Nephron (organoid): Measurements from ENCODE around the gene TAS1R1.

Experiments used
- H3K27ac Mint-ChIP-seq, 3 experiments: 2 replicates each; pipeline ENCODE4 v1.8.0; 2020; ENCODE audit warnings: mixed read lengths in 3 of 3, mild to moderate bottlenecking in 2 of 3, moderate library complexity in 1 of 3
- H3K27me3 Mint-ChIP-seq: 2 replicates; pipeline ENCODE4 v1.8.0; 2021; ENCODE audit warnings: low read depth, mild to moderate bottlenecking, moderate library complexity, mixed read lengths
- H3K36me3 Mint-ChIP-seq: 2 replicates; pipeline ENCODE4 v1.8.0; 2020; ENCODE audit warnings: low read depth, mixed read lengths
- H3K4me1 Mint-ChIP-seq: 2 replicates; pipeline ENCODE4 v1.8.0; 2020; ENCODE audit warnings: mixed read lengths
- H3K4me3 Mint-ChIP-seq, 3 experiments: 2 replicates each; pipeline ENCODE4 v1.8.0; 2020; ENCODE audit warnings: mild to moderate bottlenecking in 3 of 3, mixed read lengths in 3 of 3, moderate library complexity in 2 of 3
- H3K9me3 Mint-ChIP-seq: 2 replicates; pipeline ENCODE4 v1.8.0; 2020; ENCODE audit warnings: mixed read lengths
- TF ChIP-seq, protein P1 (sequence below), 3 experiments: fragments of 200-600 bp; sonication (generic); IDR thresholded peaks; one replicate each; pipeline ENCODE4 v1.5.0; 2021; ENCODE audit warnings: antibody characterized with exemption in 3 of 3; ENCODE audit not compliant: unreplicated experiment in 3 of 3

The TAS1R1 gene

DNA sequence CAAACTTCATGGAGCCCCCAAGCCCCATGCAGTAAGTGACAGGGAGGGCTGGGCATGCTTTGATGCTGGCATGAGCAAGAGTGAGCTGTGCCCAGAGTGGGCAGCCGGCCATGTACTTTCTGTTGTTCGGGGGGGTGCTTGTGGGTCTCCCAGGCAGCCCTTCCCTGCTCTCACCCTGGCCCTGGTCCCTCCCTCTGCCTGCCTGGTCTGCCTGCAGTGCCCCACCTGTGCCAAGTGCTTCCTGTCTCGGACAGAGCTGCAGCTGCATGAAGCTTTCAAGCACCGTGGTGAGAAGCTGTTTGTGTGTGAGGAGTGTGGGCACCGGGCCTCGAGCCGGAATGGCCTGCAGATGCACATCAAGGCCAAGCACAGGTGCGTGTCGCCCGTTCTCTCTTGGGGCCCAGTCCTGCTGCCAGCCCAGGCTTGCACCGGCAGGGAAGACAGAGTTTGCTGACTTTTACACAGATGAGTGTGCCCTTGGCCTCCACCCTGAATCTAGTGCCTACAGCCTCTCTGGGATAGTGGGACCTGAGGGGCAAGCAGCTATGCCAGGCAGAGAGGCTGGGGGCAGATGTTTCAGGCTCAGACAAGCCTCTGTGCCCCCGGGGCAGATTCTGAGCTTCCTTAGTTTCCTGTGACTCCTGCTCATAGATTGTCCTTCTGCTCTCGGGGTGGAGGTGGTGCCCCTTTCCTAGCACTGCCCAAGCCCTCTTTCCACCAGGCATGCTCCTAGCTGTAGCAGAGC, 32.3 kb downstream of the TAS1R1 start:
- H3K27ac Mint-ChIP-seq: no peak overlapping the region
- peaks cover 2% of the 10 kb centered on the region for H3K4me1 Mint-ChIP-seq
- no peak overlapping the region for H3K4me3 Mint-ChIP-seq
- H3K9me3 Mint-ChIP-seq: no peaks in the 10 kb centered on the region
- TF ChIP-seq, protein P1, sequence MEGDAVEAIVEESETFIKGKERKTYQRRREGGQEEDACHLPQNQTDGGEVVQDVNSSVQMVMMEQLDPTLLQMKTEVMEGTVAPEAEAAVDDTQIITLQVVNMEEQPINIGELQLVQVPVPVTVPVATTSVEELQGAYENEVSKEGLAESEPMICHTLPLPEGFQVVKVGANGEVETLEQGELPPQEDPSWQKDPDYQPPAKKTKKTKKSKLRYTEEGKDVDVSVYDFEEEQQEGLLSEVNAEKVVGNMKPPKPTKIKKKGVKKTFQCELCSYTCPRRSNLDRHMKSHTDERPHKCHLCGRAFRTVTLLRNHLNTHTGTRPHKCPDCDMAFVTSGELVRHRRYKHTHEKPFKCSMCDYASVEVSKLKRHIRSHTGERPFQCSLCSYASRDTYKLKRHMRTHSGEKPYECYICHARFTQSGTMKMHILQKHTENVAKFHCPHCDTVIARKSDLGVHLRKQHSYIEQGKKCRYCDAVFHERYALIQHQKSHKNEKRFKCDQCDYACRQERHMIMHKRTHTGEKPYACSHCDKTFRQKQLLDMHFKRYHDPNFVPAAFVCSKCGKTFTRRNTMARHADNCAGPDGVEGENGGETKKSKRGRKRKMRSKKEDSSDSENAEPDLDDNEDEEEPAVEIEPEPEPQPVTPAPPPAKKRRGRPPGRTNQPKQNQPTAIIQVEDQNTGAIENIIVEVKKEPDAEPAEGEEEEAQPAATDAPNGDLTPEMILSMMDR (IDR thresholded peaks at IDR 0.05; ENCODE audit: unreplicated experiment in 3 of 3): no peak
- peaks cover 4% of the 10 kb centered on the region for H3K36me3 Mint-ChIP-seq
- no peaks in the 10 kb centered on the region for H3K27me3 Mint-ChIP-seq

DNA sequence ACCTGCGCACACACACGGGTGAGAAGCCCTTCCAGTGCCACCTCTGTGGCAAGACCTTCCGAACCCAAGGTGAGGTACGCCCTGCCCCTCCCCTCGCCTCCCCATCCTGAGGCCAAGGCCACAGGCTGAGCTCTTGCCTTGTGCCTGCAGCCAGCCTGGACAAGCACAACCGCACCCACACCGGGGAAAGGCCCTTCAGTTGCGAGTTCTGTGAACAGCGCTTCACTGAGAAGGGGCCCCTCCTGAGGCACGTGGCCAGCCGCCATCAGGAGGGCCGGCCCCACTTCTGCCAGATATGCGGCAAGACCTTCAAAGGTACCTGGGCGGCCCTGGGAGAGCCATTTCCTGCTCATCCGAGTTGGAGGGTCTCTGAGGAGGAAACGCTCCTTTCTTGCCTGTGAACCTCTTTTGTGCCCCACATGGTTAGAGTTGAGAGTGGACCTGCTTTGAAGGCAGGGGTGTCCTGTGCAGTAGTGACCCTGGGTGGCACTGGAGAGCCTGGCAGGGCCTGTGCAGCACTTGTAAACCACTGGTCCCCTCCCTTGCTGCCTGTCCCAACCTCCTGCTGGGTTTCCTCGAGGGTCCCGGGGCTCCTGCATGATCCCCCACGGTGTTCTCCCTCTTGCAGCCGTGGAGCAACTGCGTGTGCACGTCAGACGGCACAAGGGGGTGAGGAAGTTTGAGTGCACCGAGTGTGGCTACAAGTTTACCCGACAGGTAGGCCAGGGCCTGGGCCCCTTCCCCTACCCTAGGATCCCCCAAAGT, 33.2 kb downstream of the TAS1R1 start:
- Mint-ChIP-seq H3K27me3 (no peaks in the 10 kb centered on the region), H3K36me3 (peaks cover 4% of the 10 kb centered on the region), H3K4me1 (no peaks in the 10 kb centered on the region), H3K9me3 (no peaks in the 10 kb centered on the region), H3K4me3 (no peak overlapping the region), H3K27ac (no peak overlapping the region)
- TF ChIP-seq, protein P1 (IDR thresholded peaks at IDR 0.05; ENCODE audit: unreplicated experiment in 3 of 3): no peak

DNA sequence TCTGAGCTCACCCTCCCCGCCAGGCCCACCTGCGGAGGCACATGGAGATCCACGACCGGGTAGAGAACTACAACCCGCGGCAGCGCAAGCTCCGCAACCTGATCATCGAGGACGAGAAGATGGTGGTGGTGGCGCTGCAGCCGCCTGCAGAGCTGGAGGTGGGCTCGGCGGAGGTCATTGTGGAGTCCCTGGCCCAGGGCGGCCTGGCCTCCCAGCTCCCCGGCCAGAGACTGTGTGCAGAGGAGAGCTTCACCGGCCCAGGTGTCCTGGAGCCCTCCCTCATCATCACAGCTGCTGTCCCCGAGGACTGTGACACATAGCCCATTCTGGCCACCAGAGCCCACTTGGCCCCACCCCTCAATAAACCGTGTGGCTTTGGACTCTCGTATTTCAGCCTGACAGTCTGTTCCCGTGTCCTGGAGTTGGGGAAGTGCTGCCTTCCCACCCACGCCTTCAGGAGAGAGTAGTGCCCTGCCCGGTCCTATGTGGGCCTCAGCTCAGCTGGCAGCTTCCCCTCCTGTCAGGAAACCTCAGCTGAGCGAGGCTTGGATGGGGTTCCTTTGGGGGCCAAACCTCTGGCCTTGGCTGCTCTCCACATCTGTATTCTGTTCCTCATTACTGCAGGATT, 33.9 kb downstream of the TAS1R1 start:
- Mint-ChIP-seq H3K4me1 (no peaks in the 10 kb centered on the region), H3K27me3 (no peaks in the 10 kb centered on the region), H3K9me3 (no peaks in the 10 kb centered on the region), H3K36me3 (peaks cover 6% of the 10 kb centered on the region), H3K4me3 (no peak overlapping the region), H3K27ac (no peak overlapping the region)
- TF ChIP-seq, protein P1 (IDR thresholded peaks at IDR 0.05; ENCODE audit: unreplicated experiment in 3 of 3): no peak

DNA sequence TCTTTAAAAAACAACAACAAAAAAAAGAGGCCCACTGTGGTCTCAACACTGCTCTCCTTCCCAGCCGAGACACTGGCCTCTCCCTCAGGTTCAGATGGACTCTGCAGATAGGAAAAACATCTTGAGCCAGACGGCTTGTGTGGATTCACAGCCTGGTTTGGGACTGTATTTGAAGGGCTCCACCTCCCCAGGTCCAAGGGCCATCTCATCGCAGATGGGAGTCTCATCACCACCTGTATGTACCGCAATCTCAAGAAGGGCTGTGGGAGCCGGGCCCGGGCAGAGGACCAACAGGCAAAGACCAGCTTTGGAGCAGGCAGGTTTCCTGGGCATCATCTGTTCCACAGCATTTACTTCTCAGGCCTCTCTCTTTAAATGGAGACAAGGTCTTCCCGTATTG, 34.9 kb downstream of the TAS1R1 start:
- no peaks in the 10 kb centered on the region for H3K9me3 Mint-ChIP-seq
- H3K27me3 Mint-ChIP-seq: no peaks in the 10 kb centered on the region
- no peaks in the 10 kb centered on the region for H3K4me1 Mint-ChIP-seq
- no peak overlapping the region for H3K27ac Mint-ChIP-seq
- H3K4me3 Mint-ChIP-seq: no peak overlapping the region
- H3K36me3 Mint-ChIP-seq: peaks cover 7% of the 10 kb centered on the region
- TF ChIP-seq, protein P1 (IDR thresholded peaks at IDR 0.05; ENCODE audit: unreplicated experiment in 3 of 3): no peak

DNA sequence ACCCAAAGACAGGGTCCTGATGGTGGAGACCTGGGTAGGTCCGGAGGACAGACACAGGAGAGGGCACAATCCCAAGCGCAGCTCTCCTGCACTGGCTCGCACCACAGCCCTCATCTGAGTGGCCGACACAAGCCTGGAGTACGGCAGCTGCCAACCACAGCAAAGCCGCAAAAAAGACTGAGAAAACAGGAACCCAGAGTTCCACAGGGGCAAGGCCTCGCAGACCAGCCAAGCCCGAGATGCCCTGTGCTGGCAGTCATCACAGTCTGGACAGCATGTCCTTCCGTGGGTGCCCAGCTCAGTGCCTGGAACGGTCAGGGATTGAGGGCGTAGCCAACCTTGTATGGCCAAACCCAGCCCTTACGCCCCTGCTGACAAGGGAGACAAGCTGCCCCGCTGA, 36.1 kb downstream of the TAS1R1 start:
- TF ChIP-seq, protein P1 (IDR thresholded peaks at IDR 0.05; ENCODE audit: unreplicated experiment in 3 of 3): no peak
- Mint-ChIP-seq H3K27ac (no peak overlapping the region), H3K36me3 (peaks cover 19% of the 10 kb centered on the region), H3K9me3 (no peaks in the 10 kb centered on the region), H3K4me1 (peaks cover 6% of the 10 kb centered on the region), H3K27me3 (no peaks in the 10 kb centered on the region), H3K4me3 (no peak overlapping the region)
